Mesenchymal stem cell (in vitro differentiated cells and primary cell): ENCODE data around the gene ZC3HAV1.
A peak's percentile ranks its signal among the peaks of the same experiment; 100 is the strongest.

Source experiments
- DNase-seq: peaks from one replicate; pipeline ENCODE4 v3.0.0-alpha.2; 2013
- H2AFZ ChIP-seq: one replicate; pipeline ENCODE4 v1.6.1; 2013; ENCODE audit warnings: low read depth, mild to moderate bottlenecking, control low read depth, inconsistent platforms, low read length, moderate library complexity
- H2AK5ac ChIP-seq: 2 replicates; pipeline ENCODE4 v1.6.1; 2013; ENCODE audit warnings: low read length, moderate library complexity, mild to moderate bottlenecking, inconsistent platforms; ENCODE audit not compliant: severe bottlenecking
- H2BK120ac ChIP-seq: one replicate; pipeline ENCODE4 v1.6.1; 2013; ENCODE audit warnings: low read depth, mild to moderate bottlenecking, inconsistent platforms, low read length, moderate library complexity
- H2BK12ac ChIP-seq, 2 experiments: one replicate each; pipeline ENCODE4 v1.6.1; 2013; ENCODE audit warnings: inconsistent platforms in 2 of 2, low read length in 2 of 2, mild to moderate bottlenecking in 2 of 2, moderate library complexity in 2 of 2, control low read depth in 1 of 2
- H2BK15ac ChIP-seq: one replicate; pipeline ENCODE4 v1.6.1; 2013; ENCODE audit warnings: mild to moderate bottlenecking, low read depth, inconsistent platforms; ENCODE audit not compliant: poor library complexity, severe bottlenecking
- H2BK5ac ChIP-seq: 2 replicates; pipeline ENCODE4 v1.6.1; 2013; ENCODE audit warnings: low read depth, mild to moderate bottlenecking, low read length, control low read depth, inconsistent platforms; ENCODE audit not compliant: poor library complexity, severe bottlenecking
- H3K14ac ChIP-seq, 2 experiments: one replicate each; pipeline ENCODE4 v1.6.1; 2013; ENCODE audit warnings: inconsistent platforms in 2 of 2, low read length in 2 of 2, control low read depth in 1 of 2, mild to moderate bottlenecking in 1 of 2, moderate library complexity in 1 of 2
- H3K18ac ChIP-seq, 2 experiments: one replicate each; pipeline ENCODE4 v1.6.1; 2013; ENCODE audit warnings: inconsistent platforms in 2 of 2, low read length in 2 of 2, control low read depth in 1 of 2, low read depth in 1 of 2, mild to moderate bottlenecking in 1 of 2
- H3K23ac ChIP-seq, 2 experiments: one replicate each; pipeline ENCODE4 v1.6.1; 2013; ENCODE audit warnings: inconsistent platforms in 2 of 2, low read length in 2 of 2, mild to moderate bottlenecking in 2 of 2, moderate library complexity in 2 of 2, control low read depth in 1 of 2
- H3K27ac ChIP-seq: 2 replicates; pipeline ENCODE4 v1.5.1; 2013; ENCODE audit warnings: mild to moderate bottlenecking, moderate library complexity, low read length, control low read depth, inconsistent platforms; ENCODE audit not compliant: poor library complexity, severe bottlenecking
- H3K27me3 ChIP-seq, 2 experiments: 2 replicates each; pipeline versions ENCODE4 v1.6.1 to v1.7.0; 2013; ENCODE audit warnings: low read length in 2 of 2, mild to moderate bottlenecking in 2 of 2, moderate library complexity in 2 of 2, control low read depth in 1 of 2, inconsistent platforms in 1 of 2; ENCODE audit not compliant: control insufficient read depth in 1 of 2, insufficient read depth in 1 of 2
- H3K36me3 ChIP-seq, 2 experiments: 2 replicates each; pipeline versions ENCODE4 v1.6.1 to v1.7.0; 2013; ENCODE audit warnings: low read length in 2 of 2, control low read depth in 1 of 2, inconsistent platforms in 1 of 2, low read depth in 1 of 2, mild to moderate bottlenecking in 1 of 2; ENCODE audit not compliant: insufficient read depth in 2 of 2, control insufficient read depth in 1 of 2
- H3K4ac ChIP-seq, 2 experiments: one replicate each; pipeline ENCODE4 v1.6.1; 2013; ENCODE audit warnings: inconsistent platforms in 2 of 2, low read length in 2 of 2, mild to moderate bottlenecking in 2 of 2, moderate library complexity in 2 of 2, control low read depth in 1 of 2, low read depth in 1 of 2
- H3K4me1 ChIP-seq: 2 replicates; pipeline ENCODE4 v1.6.1; 2013; ENCODE audit warnings: low read depth, low read length, control low read depth; ENCODE audit not compliant: control insufficient read depth, insufficient read depth
- H3K4me2 ChIP-seq: 2 replicates; pipeline ENCODE4 v1.6.1; 2013; ENCODE audit warnings: low read length, mild to moderate bottlenecking, inconsistent platforms; ENCODE audit not compliant: poor library complexity, severe bottlenecking
- H3K4me3 ChIP-seq, 2 experiments: 2 replicates each; pipeline versions ENCODE4 v1.5.1 to v1.7.0; 2013; ENCODE audit warnings: low read length in 2 of 2, mild to moderate bottlenecking in 2 of 2, control low read depth in 1 of 2, low read depth in 1 of 2; ENCODE audit not compliant: insufficient read depth in 1 of 2
- H3K79me1 ChIP-seq: replicated peaks from 2 replicates; pipeline ENCODE4 v1.6.1; 2013; ENCODE audit warnings: mild to moderate bottlenecking, control low read depth, low read length, inconsistent platforms; ENCODE audit not compliant: poor library complexity, severe bottlenecking
- H3K9ac ChIP-seq: 2 replicates; pipeline ENCODE4 v1.7.0; 2013; ENCODE audit warnings: mild to moderate bottlenecking, low read length, moderate library complexity
- H3K9me3 ChIP-seq: 2 replicates; pipeline ENCODE4 v1.7.0; 2013; ENCODE audit warnings: mild to moderate bottlenecking, low read length; ENCODE audit not compliant: control insufficient read depth
- H4K8ac ChIP-seq: one replicate; pipeline ENCODE4 v1.6.1; 2013; ENCODE audit warnings: inconsistent platforms, mild to moderate bottlenecking, low read length, moderate library complexity
- H4K91ac ChIP-seq: one replicate; pipeline ENCODE4 v1.6.1; 2013; ENCODE audit warnings: mild to moderate bottlenecking, low read length, inconsistent platforms
- WGBS: methylation state at CpG from one replicate; pipeline ENCODE4 v1.1.7; 2013; ENCODE audit warnings: mixed read lengths; 5-methylcytosine and 5-hydroxymethylcytosine counted together

The ZC3HAV1 gene

GRCh38 chr7:139081584-139081983 lies 27.9 kb downstream of the ZC3HAV1 start:
- Histone ChIP-seq H3K18ac (no peak overlapping the region), H3K23ac (no peak overlapping the region), H2BK15ac (no peak overlapping the region), H3K9ac (no peak overlapping the region), H3K4ac (no peak overlapping the region), H2BK12ac (no peak overlapping the region), H3K36me3 (peaks cover 22 to 93% of the 10 kb centered on the region in 2 experiments), H3K9me3 (no peaks in the 10 kb centered on the region), H2AFZ (no peak overlapping the region), H3K4me1 (peaks cover 2% of the 10 kb centered on the region), H3K14ac (no peak overlapping the region), H2BK120ac (no peak overlapping the region), H2AK5ac (no peak overlapping the region), H3K79me1 (peaks cover 19% of the 10 kb centered on the region), H3K27me3 (no peaks in the 10 kb centered on the region), H3K4me2 (no peak overlapping the region), H2BK5ac (no peak overlapping the region), H3K4me3 (no peak overlapping the region), H4K91ac (no peak overlapping the region), H4K8ac (no peak overlapping the region), H3K27ac (no peak overlapping the region)
- DNase-seq, result no peak

DNA sequence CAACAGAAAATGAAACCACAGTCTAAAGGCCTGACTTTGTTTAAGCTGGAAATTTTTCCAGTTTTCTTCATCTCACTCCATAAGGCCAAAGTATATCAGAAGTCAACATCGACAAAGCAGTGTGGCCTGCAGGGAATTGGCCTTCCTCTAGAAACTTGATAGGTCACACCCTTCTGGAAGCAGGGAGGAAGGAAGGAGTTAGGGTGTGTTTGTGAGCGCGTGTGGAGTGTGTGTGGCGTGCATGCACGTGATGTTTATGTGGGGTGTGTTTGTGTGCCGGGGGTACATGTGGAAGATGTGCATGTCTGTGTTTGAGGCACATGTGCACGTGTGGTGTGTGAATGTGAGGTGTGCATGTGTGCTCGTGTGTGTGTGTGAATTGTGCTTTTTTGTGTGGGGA lies 28.6 kb downstream of the ZC3HAV1 start:
- 98% methylated on average over 8 of the region's 8 CpGs for WGBS

GRCh38 chr7:139079861-139080260 lies 29.7 kb downstream of the ZC3HAV1 start:
- no peak overlapping the region for H2AK5ac ChIP-seq
- no peaks in the 10 kb centered on the region for H3K27me3 ChIP-seq
- H3K23ac ChIP-seq, result no peak overlapping the region
- H3K18ac ChIP-seq, result no peak overlapping the region
- no peak overlapping the region for H3K4me2 ChIP-seq
- no peak overlapping the region for H2BK120ac ChIP-seq
- H2AFZ ChIP-seq, result no peak overlapping the region
- H3K9me3 ChIP-seq, result no peaks in the 10 kb centered on the region
- H3K4ac ChIP-seq, result no peak overlapping the region
- H2BK12ac ChIP-seq, result no peak overlapping the region
- no peak overlapping the region for H2BK5ac ChIP-seq
- peaks cover 6% of the 10 kb centered on the region for H3K4me1 ChIP-seq
- H4K91ac ChIP-seq, result no peak overlapping the region
- no peak overlapping the region for H3K4me3 ChIP-seq
- no peak overlapping the region for H4K8ac ChIP-seq
- H3K14ac ChIP-seq, result no peak overlapping the region
- peaks cover 22 to 92% of the 10 kb centered on the region in 2 experiments for H3K36me3 ChIP-seq
- no peak for DNase-seq
- 97% methylated on average over 11 of the region's 15 CpGs for WGBS
- H3K9ac ChIP-seq, result no peak overlapping the region
- H3K79me1 ChIP-seq, result peaks cover 18% of the 10 kb centered on the region
- no peak overlapping the region for H2BK15ac ChIP-seq
- H3K27ac ChIP-seq, result no peak overlapping the region

More for the DNA sequence above, 28.6 kb downstream of the ZC3HAV1 start:
- no peak overlapping the region for H3K9ac ChIP-seq
- H3K23ac ChIP-seq, result no peak overlapping the region
- H4K91ac ChIP-seq, result no peak overlapping the region
- peaks cover 17% of the 10 kb centered on the region for H3K79me1 ChIP-seq
- no peak overlapping the region for H2BK15ac ChIP-seq
- no peak overlapping the region for H3K27ac ChIP-seq
- H3K27me3 ChIP-seq, result no peaks in the 10 kb centered on the region
- H3K4ac ChIP-seq, result no peak overlapping the region
- peaks cover 22 to 93% of the 10 kb centered on the region in 2 experiments for H3K36me3 ChIP-seq
- DNase-seq, result no peak
- no peak overlapping the region for H3K4me2 ChIP-seq
- peaks cover 2% of the 10 kb centered on the region for H3K4me1 ChIP-seq
- no peak overlapping the region for H3K4me3 ChIP-seq
- no peak overlapping the region for H4K8ac ChIP-seq
- H3K14ac ChIP-seq, result no peak overlapping the region
- H2BK5ac ChIP-seq, result no peak overlapping the region
- H2AK5ac ChIP-seq, result no peak overlapping the region
- no peak overlapping the region for H2AFZ ChIP-seq
- H2BK12ac ChIP-seq, result no peak overlapping the region
- no peaks in the 10 kb centered on the region for H3K9me3 ChIP-seq
- H3K18ac ChIP-seq, result no peak overlapping the region
- H2BK120ac ChIP-seq, result no peak overlapping the region

- Histone ChIP-seq H3K36me3 (peaks cover 22 to 87% of the 10 kb centered on the region in 2 experiments), H2AK5ac (no peak overlapping the region), H2BK15ac (no peak overlapping the region), H3K4ac (no peak overlapping the region), H4K91ac (peak overlapping the region; percentile 7), H3K27me3 (no peaks in the 10 kb centered on the region), H2AFZ (no peak overlapping the region), H2BK120ac (no peak overlapping the region), H4K8ac (no peak overlapping the region), H3K4me3 (no peak overlapping the region), H3K18ac (no peak overlapping the region), H3K9me3 (no peaks in the 10 kb centered on the region), H3K14ac (no peak overlapping the region), H3K4me2 (no peak overlapping the region), H3K9ac (no peak overlapping the region), H3K79me1 (peaks cover 18% of the 10 kb centered on the region), H3K23ac (no peak overlapping the region), H2BK12ac (no peak overlapping the region), H2BK5ac (no peak overlapping the region), H3K4me1 (peaks cover 6% of the 10 kb centered on the region), H3K27ac (no peak overlapping the region)
- DNase-seq, result no peak
- 100% methylated on average over 1 of the region's 1 CpG for WGBS
Observed at GRCh38 chr7:139078911-139079310, 30.6 kb downstream of the ZC3HAV1 start.
